ENCODE results near the gene RPS6KB1. TPM values are rescaled to one million over a fixed set of nuclear protein-coding genes. Genes with fewer than 3 reads are reported as not detected.
"Not testable (repeated sequence)": the region's sequence is repeated elsewhere in the genome, so short reads cannot be mapped to it uniquely, and the experiment has no call there.

Gene RPS6KB1
- total RNA-seq = 43.0 TPM
- long read RNA-seq, full-length matches to known transcripts = 57 of 71 reads
- long read RNA-seq, partial matches to known transcripts = 3 of 71 reads
- long read RNA-seq, other reads (novel, unspliced or antisense) = 11 of 71 reads

GRCh38 chr17:59892924-59893675, at the start of gene RPS6KB1, which contains the start of gene TUBD1:
Gene RPS6KB1, plus strand, starts transcription at chr17:59893121. Its CDS starts 64 bp downstream, at chr17:59893185.
Gene TUBD1, minus strand, starts transcription at chr17:59892943. Its CDS starts 1,941 bp downstream, at chr17:59891002.
- peak; percentile 97 for DNase-seq (ENCODE audit: low spot score)

- DNase-seq (ENCODE audit: low spot score) = no peak
Observed at GRCh38 chr17:59844884-59845594, 47.9 kb upstream of the RPS6KB1 start.

GRCh38 chr17:59845595-59846393, 47.1 kb upstream of the RPS6KB1 start:
- DNase-seq (ENCODE audit: low spot score) = no peak

GRCh38 chr17:59846394-59847165, 46.3 kb upstream of the RPS6KB1 start:
- no peak for DNase-seq (ENCODE audit: low spot score)

GRCh38 chr17:59848385-59848668, 44.6 kb upstream of the RPS6KB1 start:
- DNase-seq (ENCODE audit: low spot score) = no peak

- DNase-seq (ENCODE audit: low spot score) = no peak
Observed at GRCh38 chr17:59848778-59849177, 44.1 kb upstream of the RPS6KB1 start.

- DNase-seq (ENCODE audit: low spot score) = not testable (repeated sequence)
Observed at GRCh38 chr17:59850311-59850710, 42.6 kb upstream of the RPS6KB1 start.

GRCh38 chr17:59851439-59852375, 41.2 kb upstream of the RPS6KB1 start:
- no peak for DNase-seq (ENCODE audit: low spot score)

- DNase-seq (ENCODE audit: low spot score) = not testable (repeated sequence)
Observed at GRCh38 chr17:59852847-59853167, 40.1 kb upstream of the RPS6KB1 start.

GRCh38 chr17:59853168-59853918, 39.6 kb upstream of the RPS6KB1 start:
- DNase-seq (ENCODE audit: low spot score) = no peak

- DNase-seq (ENCODE audit: low spot score) = not testable (repeated sequence)
Observed at GRCh38 chr17:59853919-59854729, 38.8 kb upstream of the RPS6KB1 start.

GRCh38 chr17:59856859-59857794, 35.8 kb upstream of the RPS6KB1 start:
- DNase-seq (ENCODE audit: low spot score) = no peak

GRCh38 chr17:59858167-59858816, 34.6 kb upstream of the RPS6KB1 start:
- DNase-seq (ENCODE audit: low spot score) = no peak

GRCh38 chr17:59858932-59859331, 34.0 kb upstream of the RPS6KB1 start:
- DNase-seq (ENCODE audit: low spot score) = no peak

GRCh38 chr17:59859444-59860025, 33.4 kb upstream of the RPS6KB1 start:
- no peak for DNase-seq (ENCODE audit: low spot score)

- no peak for DNase-seq (ENCODE audit: low spot score)
Observed at GRCh38 chr17:59863616-59864015, 29.3 kb upstream of the RPS6KB1 start.
